ENCODE measurements around the gene SPDYC.

The SPDYC gene

DNA sequence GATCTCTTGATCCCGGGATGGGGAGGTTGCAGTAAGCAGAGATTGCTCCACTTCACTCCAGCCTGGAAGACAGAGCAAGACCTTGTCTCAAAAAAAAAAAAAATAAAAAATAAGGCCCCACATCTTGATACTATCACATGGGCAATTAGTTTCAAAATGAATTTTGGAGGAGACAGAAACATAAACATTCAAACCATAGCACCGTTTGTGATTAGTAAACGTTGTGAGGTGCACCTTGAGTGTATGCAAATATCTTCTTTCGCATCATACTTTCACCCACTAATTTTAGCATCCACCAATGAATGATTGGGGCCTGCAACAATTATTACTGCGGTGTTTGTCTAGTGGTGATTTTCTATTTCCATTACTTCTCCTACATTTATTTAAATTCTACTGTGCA is 11.0 kb upstream of the SPDYC start:
- TF ChIP-seq, protein P1, sequence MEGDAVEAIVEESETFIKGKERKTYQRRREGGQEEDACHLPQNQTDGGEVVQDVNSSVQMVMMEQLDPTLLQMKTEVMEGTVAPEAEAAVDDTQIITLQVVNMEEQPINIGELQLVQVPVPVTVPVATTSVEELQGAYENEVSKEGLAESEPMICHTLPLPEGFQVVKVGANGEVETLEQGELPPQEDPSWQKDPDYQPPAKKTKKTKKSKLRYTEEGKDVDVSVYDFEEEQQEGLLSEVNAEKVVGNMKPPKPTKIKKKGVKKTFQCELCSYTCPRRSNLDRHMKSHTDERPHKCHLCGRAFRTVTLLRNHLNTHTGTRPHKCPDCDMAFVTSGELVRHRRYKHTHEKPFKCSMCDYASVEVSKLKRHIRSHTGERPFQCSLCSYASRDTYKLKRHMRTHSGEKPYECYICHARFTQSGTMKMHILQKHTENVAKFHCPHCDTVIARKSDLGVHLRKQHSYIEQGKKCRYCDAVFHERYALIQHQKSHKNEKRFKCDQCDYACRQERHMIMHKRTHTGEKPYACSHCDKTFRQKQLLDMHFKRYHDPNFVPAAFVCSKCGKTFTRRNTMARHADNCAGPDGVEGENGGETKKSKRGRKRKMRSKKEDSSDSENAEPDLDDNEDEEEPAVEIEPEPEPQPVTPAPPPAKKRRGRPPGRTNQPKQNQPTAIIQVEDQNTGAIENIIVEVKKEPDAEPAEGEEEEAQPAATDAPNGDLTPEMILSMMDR (conservative IDR thresholded peaks at IDR 0.05; ENCODE audit: control insufficient read depth, insufficient read depth, low read depth, low read length) = no peak
- no peak overlapping the region for H3K4me3 ChIP-seq (ENCODE audit: control insufficient read depth, low read depth, low read length)
- no peak for DNase-seq (ENCODE audit: low read depth)

DNA sequence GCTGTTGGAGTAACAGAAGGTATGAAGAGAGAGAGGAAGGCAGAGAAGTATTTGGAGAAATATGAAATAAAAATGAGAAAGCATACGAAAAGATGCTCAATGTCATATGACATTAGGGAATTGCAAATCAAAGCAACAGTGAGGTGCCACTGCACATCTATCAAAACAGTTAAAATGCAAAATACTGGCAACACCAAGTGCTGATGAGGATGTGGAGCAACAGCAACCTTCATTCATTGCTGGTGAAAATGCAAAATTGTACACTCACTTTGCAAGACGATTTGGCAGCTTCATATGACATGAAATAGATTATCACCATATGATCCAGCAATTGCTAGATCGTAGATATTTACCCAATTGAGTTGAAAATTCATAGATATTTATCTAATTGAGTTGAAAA is 9.4 kb upstream of the SPDYC start:
- DNase-seq (ENCODE audit: low read depth) = no peak
- TF ChIP-seq, protein P1 (conservative IDR thresholded peaks at IDR 0.05; ENCODE audit: control insufficient read depth, insufficient read depth, low read depth, low read length) = no peak

DNA sequence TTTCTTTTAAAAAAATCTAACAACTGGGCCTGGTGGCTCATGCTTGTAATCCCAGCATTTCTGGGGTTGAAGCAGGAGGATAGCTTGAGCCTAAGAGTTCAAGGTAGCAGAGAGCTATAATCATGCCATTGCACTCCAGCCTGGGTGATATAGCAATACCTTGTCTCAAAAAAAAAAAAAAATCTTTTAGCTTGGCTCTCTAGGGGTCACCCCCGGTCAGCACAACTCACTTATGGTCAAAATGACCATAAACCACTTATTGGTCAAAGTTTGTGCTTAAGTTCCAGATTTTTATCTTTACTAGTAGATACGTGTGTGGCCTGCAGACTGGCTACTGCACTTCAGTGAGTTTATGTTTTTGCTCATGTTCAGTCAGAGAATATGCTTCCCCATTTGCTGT is 6.3 kb upstream of the SPDYC start:
- TF ChIP-seq, protein P1 (conservative IDR thresholded peaks at IDR 0.05; ENCODE audit: control insufficient read depth, insufficient read depth, low read depth, low read length) = no peak
- H3K4me3 ChIP-seq (ENCODE audit: control insufficient read depth, low read depth, low read length) = no peak overlapping the region
- DNase-seq (ENCODE audit: low read depth) = no peak

More for the DNA sequence above, 9.4 kb upstream of the SPDYC start:
- no peak overlapping the region for H3K4me3 ChIP-seq (ENCODE audit: control insufficient read depth, low read depth, low read length)

DNA sequence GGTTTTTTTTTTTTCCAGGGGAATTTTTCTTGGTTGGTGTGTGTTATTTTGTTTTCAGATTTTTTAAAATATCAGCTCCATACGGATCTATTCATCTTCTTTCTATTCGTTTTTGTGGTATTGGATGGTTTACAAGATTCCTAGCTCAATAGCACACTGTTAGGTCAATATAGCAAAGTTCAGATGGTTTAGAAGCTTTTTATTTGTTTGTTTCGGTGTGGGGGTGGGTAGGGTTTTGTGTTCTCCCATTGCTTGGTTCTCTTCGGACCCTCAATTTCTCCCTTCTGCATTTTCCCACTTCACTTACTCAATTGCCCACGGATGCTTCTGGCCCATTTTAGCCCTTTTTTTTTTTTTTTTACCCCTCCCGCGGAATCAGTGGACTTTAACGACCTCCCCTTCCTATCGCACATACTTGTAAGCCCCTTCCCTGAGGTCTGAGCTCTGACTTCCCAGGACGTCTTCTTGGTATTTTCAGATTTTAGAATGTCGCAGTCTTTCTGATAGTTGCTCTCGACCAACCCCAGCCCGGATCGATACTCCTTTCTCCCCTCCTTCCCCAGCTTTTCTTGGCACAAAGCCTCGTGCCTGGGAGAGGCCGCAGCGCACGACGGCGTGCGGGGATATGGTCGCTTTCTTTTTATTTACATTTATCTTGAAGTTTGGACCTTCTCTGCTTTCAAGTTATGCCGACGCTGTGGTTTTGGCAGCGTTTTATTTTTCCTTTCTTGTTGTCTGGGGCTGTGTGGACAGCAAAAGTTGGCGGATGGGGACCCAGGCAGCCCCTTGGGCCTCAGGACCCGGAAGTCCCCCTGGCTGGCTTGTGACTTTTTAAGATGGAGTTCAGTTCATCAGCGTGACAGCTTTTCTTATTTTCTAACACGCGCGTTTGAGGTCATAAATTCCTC is 4.4 kb upstream of the SPDYC start:
- TF ChIP-seq, protein P1 (conservative IDR thresholded peaks at IDR 0.05; ENCODE audit: control insufficient read depth, insufficient read depth, low read depth, low read length) = no peak
- DNase-seq (ENCODE audit: low read depth) = peak; percentile 30
- H3K4me3 ChIP-seq (ENCODE audit: control insufficient read depth, low read depth, low read length) = peak overlapping the region; percentile 12

DNA sequence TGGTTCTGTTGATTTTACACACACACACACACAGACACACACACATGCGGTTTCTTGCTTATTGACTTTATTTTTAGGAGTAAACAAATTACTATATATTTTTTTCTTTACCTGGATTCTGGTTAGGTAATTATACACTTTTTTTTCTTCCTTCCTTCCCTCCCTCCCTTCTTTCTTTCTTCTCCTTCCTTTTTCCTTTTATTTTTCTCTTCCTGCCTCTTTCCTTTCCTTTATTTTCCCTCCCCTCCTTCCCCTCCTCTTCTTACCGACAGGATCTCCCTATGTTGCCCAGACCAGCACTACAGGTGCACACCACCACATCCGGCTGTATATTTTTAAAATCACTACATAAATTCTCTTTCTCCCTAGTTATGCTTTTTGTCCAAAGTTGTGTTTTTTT is 3.1 kb upstream of the SPDYC start:
- TF ChIP-seq, protein P1 (conservative IDR thresholded peaks at IDR 0.05; ENCODE audit: control insufficient read depth, insufficient read depth, low read depth, low read length) = no peak
- no peak overlapping the region for H3K4me3 ChIP-seq (ENCODE audit: control insufficient read depth, low read depth, low read length)
- no peak for DNase-seq (ENCODE audit: low read depth)

DNA sequence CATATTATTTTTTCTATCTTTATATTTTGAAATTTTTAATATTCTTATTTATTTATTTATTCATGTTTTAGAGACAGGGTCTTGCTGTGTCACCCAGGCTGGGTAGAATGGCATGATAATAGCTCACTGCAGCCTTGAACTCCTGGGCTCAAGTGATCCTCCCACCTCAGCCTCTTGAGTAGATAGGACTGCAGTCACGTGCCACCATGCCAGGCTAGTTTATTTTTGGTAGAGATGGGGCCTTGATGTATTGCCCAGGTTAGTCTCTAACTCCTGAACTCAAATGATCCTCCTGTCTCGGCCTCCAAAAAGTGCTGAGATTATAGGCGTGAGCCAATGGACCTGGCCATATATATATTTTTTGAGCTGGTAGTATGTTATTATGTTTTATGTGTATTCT is 2.4 kb upstream of the SPDYC start:
- TF ChIP-seq, protein P1 (conservative IDR thresholded peaks at IDR 0.05; ENCODE audit: control insufficient read depth, insufficient read depth, low read depth, low read length) = no peak
- H3K4me3 ChIP-seq (ENCODE audit: control insufficient read depth, low read depth, low read length) = no peak overlapping the region
- DNase-seq (ENCODE audit: low read depth) = no peak

Data from fibroblast of mammary gland (primary cell).